ENCODE data around the gene SMIM10L2A.
"Not testable (repeated sequence)": the region's sequence is repeated elsewhere in the genome, so short reads cannot be mapped to it uniquely, and the experiment has no call there.

Gene SMIM10L2A

GRCh38 chrX:135461756-135462155 is 40.0 kb downstream of the SMIM10L2A start:
- DNase-seq = not testable (repeated sequence)

DNA sequence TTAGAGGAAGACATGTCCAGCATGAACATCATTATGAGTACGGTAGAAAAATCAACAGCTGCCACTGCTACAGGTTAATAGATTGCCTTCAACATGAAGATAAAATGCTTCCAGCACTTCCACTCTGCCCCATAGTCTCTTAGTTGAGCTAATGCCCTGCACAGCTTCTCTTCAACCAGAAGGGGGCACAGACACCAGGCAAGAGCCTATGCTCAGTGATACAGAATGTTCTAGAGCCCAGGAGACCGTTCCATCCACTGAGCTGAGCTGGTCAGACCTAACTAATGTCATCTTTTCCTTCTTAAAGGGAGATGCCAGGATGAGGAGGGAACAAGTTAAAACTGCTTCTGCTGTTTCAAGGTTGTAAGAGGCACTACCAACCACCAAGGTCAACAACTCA is 42.2 kb downstream of the SMIM10L2A start:
- DNase-seq = no peak

DNA sequence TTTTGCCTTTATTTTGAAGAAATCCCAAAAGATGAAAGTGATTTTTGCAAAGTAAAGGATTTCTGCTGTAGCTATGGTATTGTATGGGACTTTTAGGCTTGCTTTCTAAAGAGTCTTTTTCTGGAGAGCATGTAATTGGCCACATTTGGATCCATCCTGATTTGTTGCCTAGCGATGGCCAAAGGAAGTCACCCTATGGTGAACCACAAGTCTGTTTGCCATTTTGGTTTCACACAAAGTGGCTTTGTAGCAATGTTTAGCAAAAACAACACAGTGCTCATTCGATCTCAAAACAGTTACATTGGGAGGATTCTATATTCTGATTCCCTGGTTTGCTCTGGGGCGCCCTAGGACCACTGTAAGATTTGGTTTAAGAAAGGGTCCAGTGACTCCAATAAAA is 54.6 kb downstream of the SMIM10L2A start:
- no peak for DNase-seq

- DNase-seq = peak; percentile 8
Observed at GRCh38 chrX:135477576-135477975, 55.8 kb downstream of the SMIM10L2A start.

All from NCI-H2227 treated with DMSO at 0.1 percent for 48 hours (cell line).